ENCODE measurements around the gene EFTUD2.

- TF ChIP-seq CTCF (IDR thresholded peaks at IDR 0.05 in 8 of 11, conservative IDR thresholded peaks at IDR 0.05 in 3 of 11) (no peak), POLR2AphosphoS5 (IDR thresholded peaks at IDR 0.05) (no peak), POLR2A (IDR thresholded peaks at IDR 0.05) (no peak)
Observed at GRCh38 chr17:44901411-44901921, 2.2 kb upstream of the EFTUD2 start.
